NOMO-1 (cell line): ENCODE data around the gene AFG3L2.

Source experiments
- DNase-seq, 2 experiments: peaks; one replicate each; lab custom pipeline; 2025; ENCODE audit not compliant: unreplicated experiment in 2 of 2; lab: John Stamatoyannopoulos, UW

The AFG3L2 gene

DNA sequence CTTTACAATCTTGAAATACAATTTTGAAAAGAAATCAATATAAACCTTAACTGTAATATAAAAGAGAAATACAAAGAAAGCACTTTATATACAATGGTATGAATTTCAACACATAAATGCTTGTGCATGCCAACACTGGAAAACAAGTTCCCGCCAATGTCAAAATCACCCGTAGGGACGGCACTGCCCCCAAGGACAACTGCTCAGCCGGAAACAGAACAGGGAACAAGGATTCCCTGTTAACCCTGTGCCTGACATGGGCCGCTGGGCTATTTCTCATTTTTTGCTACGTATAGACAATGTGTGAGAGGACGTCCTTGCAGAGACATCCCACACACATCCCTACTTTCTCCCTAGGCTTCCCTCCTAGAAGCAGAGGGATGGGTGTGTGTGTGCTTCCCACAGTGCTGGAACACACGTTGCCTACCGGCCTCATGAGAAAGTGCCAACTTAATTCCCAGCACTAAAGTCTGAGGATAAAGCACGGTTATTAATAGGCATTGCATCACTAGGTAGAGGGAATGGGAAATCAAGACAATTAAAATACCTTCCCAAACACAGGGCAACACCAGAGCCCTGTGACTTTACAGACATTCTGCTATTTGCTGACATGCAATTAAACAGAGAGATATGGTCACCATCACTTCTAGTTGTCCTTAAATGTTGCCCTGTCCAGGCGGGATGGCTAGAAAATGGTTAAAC, 14.4 kb downstream of the AFG3L2 start:
- DNase-seq: no peak

GRCh38 chr18:12361770-12362378, 15.2 kb downstream of the AFG3L2 start:
- no peak for DNase-seq

DNA sequence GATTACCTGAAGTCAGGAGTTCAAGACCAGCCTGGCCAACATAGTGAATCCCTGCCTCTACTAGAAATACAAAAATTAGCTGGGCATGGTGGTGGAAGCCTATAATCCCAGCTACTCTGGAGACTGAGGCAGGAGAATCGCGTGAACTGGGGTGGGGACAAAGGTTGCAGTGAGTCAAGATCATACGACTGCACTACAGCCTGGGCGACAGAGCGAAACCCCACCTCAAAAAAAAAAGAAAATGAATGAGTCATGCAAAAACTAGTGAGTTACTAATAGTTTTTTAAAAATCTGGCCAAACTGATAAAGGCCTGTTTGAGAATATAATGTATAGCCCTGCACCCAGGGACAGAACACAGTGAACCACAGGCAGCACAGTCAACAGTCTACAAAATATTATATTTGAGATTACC, 17.5 kb downstream of the AFG3L2 start:
- no peak for DNase-seq

- DNase-seq: no peak
Observed at GRCh38 chr18:12352188-12352587, 24.8 kb downstream of the AFG3L2 start.

DNA sequence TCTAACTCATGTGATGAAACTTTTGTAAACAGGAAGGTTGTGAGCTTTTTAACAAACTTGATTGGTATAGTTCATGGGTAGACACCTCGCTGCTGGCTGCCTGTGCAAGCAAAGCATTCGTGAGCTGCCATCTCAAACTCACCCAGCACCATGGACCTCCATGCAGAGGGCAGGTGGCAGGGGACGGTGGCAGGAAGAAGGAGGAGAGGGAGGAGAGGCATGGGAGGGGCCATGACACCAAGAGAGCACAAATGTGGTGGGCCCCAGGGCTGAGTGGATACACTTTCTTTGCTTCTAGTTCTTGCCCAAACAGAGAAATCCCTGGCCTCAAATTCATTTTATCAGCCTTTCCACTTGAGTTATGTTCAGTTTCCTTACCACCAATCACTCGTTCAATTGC, 29.1 kb downstream of the AFG3L2 start:
- DNase-seq: no peak

DNA sequence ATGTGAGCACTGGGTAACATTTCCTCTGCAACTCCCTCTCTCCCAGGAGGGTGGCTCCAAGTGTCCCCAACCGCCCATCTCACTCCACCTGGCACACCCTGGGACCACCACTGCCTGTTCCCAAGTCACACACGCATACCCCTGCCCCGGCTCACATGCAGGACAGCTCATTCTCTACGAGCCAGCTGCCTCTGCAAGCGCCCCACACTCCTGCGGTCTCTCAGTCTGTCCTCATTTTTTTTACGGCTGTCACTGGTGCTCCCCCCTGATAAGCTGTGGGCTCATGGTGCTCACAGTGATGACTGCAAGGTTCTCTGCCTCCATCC, 30.8 kb downstream of the AFG3L2 start:
- no peak for DNase-seq

DNA sequence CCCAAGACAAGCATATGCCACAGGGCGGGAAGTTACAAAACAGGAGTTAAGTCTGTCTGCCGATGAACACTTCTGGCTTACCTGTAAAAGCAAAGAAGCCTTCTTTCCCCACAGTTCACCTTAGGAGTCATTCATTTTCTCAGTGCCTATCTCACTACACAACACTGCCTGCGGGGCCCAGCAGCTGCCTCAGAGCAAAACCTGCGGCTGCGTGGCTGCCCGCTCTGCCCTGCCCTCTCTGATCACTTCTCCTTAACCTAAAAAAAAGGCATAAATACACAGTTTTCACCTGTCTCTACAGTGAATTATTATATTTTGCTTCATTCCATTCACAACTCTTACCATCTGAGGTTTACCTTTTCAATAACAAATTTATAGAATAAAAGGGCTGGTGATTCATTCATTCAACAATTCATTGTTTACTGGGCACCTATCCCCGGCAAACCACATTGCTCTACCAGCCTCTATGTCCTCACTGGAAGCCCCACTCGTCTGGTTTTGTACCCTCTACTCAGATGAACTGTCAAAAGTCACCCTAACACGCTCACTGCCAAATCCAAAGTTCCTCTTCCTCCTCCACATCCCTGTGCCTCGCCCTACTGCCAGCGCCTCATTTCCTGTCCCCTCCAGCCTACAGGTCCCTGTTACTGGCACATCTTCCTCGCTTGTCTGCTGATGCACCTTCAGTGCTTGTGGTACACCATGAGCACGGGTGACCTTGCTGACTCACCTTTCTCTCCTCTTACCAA, 31.4 kb downstream of the AFG3L2 start:
- no peak for DNase-seq

DNA sequence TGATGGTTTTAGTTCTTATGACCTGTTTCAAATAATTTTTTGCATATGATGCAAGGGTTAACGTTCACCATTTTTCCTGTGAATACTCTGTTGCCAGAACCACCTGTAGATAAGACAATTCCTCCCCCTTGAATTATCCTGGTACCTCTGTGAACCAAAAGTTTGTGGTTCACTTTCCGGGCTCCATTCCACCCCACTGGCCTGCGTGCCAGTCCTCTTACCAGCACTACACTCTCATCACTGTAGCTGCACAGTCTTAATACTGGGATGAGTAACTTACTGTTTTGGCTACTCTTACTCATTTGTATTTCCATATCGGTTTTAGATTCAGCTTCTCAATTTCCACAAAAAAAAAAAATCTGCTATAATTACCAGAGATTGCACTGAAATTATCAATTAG, 34.4 kb downstream of the AFG3L2 start:
- no peak for DNase-seq

GRCh38 chr18:12340945-12341660, 35.9 kb downstream of the AFG3L2 start:
- no peak for DNase-seq

GRCh38 chr18:12338382-12338781, 38.6 kb downstream of the AFG3L2 start:
- DNase-seq: no peak

GRCh38 chr18:12336887-12337286, 40.1 kb downstream of the AFG3L2 start:
- DNase-seq: no peak

GRCh38 chr18:12336171-12336613, 40.8 kb downstream of the AFG3L2 start:
- no peak for DNase-seq

- no peak for DNase-seq
Observed at GRCh38 chr18:12335503-12335902, 41.5 kb downstream of the AFG3L2 start.

DNA sequence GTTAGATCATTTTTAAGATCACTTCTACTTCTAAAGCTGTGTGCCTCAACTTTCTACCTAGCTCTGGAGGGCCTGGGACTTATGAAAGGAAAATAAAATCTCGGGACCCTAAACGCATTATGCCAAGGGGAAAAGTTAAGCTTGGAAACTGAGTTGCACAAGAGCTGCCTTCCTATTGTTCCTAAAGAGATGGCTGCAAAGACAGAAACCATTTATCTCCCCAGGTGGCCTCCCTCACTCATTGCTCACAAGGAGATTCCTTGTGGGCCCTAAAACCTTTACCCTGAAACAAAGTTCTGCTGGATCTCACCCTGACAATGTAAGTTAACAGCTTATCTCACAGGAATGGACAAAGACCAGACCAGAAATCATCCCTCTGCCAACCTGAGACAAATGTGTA, 42.2 kb downstream of the AFG3L2 start:
- no peak for DNase-seq

- no peak for DNase-seq
Observed at GRCh38 chr18:12334366-12334808, 42.6 kb downstream of the AFG3L2 start.

DNA sequence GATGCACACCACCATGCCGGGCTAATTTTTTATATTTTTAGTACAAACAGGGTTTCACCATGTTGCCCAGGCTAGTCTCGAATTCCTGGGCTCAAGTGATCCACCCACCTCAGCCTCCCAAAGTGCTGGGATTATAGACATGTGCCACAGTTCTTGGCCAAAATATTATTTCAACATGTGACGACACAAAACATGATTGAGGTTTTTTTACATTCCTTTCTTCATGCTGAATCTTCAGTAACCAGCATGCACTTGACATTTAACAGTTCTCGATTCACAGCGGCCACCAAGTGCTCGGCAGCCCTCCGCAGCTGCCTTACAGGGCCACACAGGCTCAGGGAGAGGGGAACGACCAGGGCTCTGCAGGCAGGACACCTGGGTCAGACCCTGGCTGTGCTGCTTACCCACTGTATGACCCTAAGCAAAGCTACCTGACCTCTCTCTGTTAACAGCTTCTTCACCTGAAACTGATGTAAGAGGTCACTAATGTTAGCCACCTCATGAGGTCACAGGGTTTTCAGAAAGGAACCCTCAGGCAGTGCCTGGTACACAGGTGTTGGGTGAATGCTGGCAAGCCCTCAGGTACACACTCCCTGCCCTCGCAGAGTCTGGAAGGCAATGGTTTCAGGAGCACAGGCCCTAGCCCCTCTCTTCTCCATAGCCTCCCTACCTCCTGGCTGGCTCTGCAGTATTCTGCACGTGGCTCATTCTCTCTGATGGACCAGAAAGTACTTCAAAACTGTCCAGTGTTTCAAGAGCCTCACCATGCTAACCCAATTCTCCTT, 43.3 kb downstream of the AFG3L2 start:
- no peak for DNase-seq

DNA sequence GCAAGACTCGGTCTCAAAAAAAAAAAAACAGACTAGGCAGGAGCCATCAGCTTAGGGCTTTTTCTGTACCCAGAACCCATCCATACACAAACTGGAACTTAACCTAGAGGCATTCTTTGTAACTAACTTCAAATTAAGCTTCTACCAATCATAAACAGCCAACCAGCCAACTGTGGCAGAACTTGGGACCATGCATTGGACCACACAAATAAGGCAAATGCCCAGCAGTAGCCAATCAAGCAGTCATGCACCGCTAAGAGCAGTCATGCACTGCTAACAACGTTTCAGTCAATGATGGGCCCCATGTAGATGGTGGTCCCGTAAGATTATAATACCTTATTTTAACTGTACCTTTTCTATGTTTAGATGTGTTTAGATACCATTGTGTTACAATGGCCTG, 46.3 kb downstream of the AFG3L2 start:
- no peak for DNase-seq

GRCh38 chr18:12329125-12329698, 47.8 kb downstream of the AFG3L2 start:
- DNase-seq: no peak

- DNase-seq: no peak
Observed at GRCh38 chr18:12328179-12328823, 48.7 kb downstream of the AFG3L2 start.
